Activated T-helper 2 cell treated with anti-CD3 and anti-CD28 coated beads, Interferon-gamma antibody, Interleukin-2, Interleukin-4, amounts not matched to agents 10 μg/mL and 5 μg/mL and 100 μg/mL, durations not matched to agents 14 hours and 24 hours and 36 hours (primary cell): ENCODE measurements around the gene CFAP74. TPM values are rescaled to one million over a fixed set of nuclear protein-coding genes. Genes with fewer than 3 reads are reported as not detected.

Source experiments
- DNase-seq: peaks from one replicate; pipeline ENCODE4 v3.0.0; 2021; ENCODE audit warnings: low spot score
- H3K27ac Mint-ChIP-seq: one replicate; pipeline ENCODE4 v1.8.0; 2021; ENCODE audit warnings: mixed read lengths
- H3K27me3 Mint-ChIP-seq: one replicate; pipeline ENCODE4 v1.8.0; 2021; ENCODE audit warnings: low read depth, mixed read lengths
- H3K36me3 Mint-ChIP-seq: one replicate; pipeline ENCODE4 v1.8.0; 2021; ENCODE audit warnings: low read depth, mixed read lengths
- H3K4me1 Mint-ChIP-seq: one replicate; pipeline ENCODE4 v1.8.0; 2021; ENCODE audit warnings: low read depth, mixed read lengths
- H3K4me3 Mint-ChIP-seq: one replicate; pipeline ENCODE4 v1.8.0; 2021; ENCODE audit warnings: low read depth, mild to moderate bottlenecking, moderate library complexity, mixed read lengths
- H3K9me3 Mint-ChIP-seq: one replicate; pipeline ENCODE4 v1.8.0; 2021; ENCODE audit warnings: mixed read lengths
- intact Hi-C: fragments of 100-400 bp; cut with micrococcal nuclease; formaldehyde crosslinking; loops from one replicate; pipeline ENCODE4 v1.15.1; 2023
- total RNA-seq: library from RNA; stranded (reverse); gene quantifications from 2 replicates; pipeline ENCODE4 v1.2.3, GENCODE V29; 2022

Gene CFAP74
- total RNA-seq, 1 donor from 2014 or later = not detected

GRCh38 chr1:2046174-2046917, 42.8 kb upstream of the CFAP74 start:
- Mint-ChIP-seq H3K4me1 (peaks cover 10% of the 10 kb centered on the region), H3K27ac (no peak overlapping the region), H3K9me3 (no peaks in the 10 kb centered on the region), H3K36me3 (no peaks in the 10 kb centered on the region), H3K4me3 (no peak overlapping the region), H3K27me3 (peaks cover 29% of the 10 kb centered on the region)
- intact Hi-C loops = loop anchor here (5.0 kb wide), 1 partner anchor 104 kb away; no protein-coding TSS in a partner anchor
- DNase-seq = peak; percentile 28

- Mint-ChIP-seq H3K27me3 (peaks cover 29% of the 10 kb centered on the region), H3K36me3 (no peaks in the 10 kb centered on the region), H3K4me1 (peaks cover 10% of the 10 kb centered on the region), H3K9me3 (no peaks in the 10 kb centered on the region), H3K27ac (no peak overlapping the region), H3K4me3 (no peak overlapping the region)
- intact Hi-C loops = loop anchor here (2.0 to 5.0 kb wide), 2 partner anchors 85 to 103 kb away; no protein-coding TSS in a partner anchor
- no peak for DNase-seq
These were observed 42.0 kb upstream of the CFAP74 start for GRCh38 chr1:2045468-2046173.

- Mint-ChIP-seq H3K4me1 (peaks cover 10% of the 10 kb centered on the region), H3K4me3 (no peak overlapping the region), H3K9me3 (no peaks in the 10 kb centered on the region), H3K27ac (no peak overlapping the region), H3K27me3 (peaks cover 29% of the 10 kb centered on the region), H3K36me3 (no peaks in the 10 kb centered on the region)
- DNase-seq = peak; percentile 61
- intact Hi-C loops = loop anchor here (2.0 to 5.0 kb wide), 2 partner anchors 84 to 102 kb away; no protein-coding TSS in a partner anchor
These were observed 41.1 kb upstream of the CFAP74 start for GRCh38 chr1:2044510-2045319.

- Mint-ChIP-seq H3K27ac (no peak overlapping the region), H3K9me3 (no peaks in the 10 kb centered on the region), H3K36me3 (no peaks in the 10 kb centered on the region), H3K27me3 (peaks cover 21% of the 10 kb centered on the region), H3K4me3 (no peak overlapping the region), H3K4me1 (peaks cover 4% of the 10 kb centered on the region)
- intact Hi-C loops = loop anchor here (2.0 kb wide), 1 partner anchor 83 kb away; no protein-coding TSS in a partner anchor
- no peak for DNase-seq
These were observed 40.3 kb upstream of the CFAP74 start for GRCh38 chr1:2043886-2044285.

- intact Hi-C loops = no loop called here
- no peak overlapping the region for H3K4me3 Mint-ChIP-seq
These were observed 39.5 kb upstream of the CFAP74 start for GRCh38 chr1:2042830-2043773.

GRCh38 chr1:2041887-2042286, 38.3 kb upstream of the CFAP74 start:
- Mint-ChIP-seq H3K27me3 (peaks cover 10% of the 10 kb centered on the region), H3K4me3 (no peak overlapping the region), H3K4me1 (peaks cover 4% of the 10 kb centered on the region), H3K36me3 (no peaks in the 10 kb centered on the region), H3K9me3 (no peaks in the 10 kb centered on the region), H3K27ac (no peak overlapping the region)
- no peak for DNase-seq
- intact Hi-C loops = no loop called here

More at GRCh38 chr1:2042830-2043773, 39.5 kb upstream of the CFAP74 start:
- H3K9me3 Mint-ChIP-seq = no peaks in the 10 kb centered on the region
- H3K27ac Mint-ChIP-seq = no peak overlapping the region
- H3K27me3 Mint-ChIP-seq = peaks cover 13% of the 10 kb centered on the region
- DNase-seq = no peak
- H3K36me3 Mint-ChIP-seq = no peaks in the 10 kb centered on the region
- H3K4me1 Mint-ChIP-seq = peaks cover 4% of the 10 kb centered on the region

GRCh38 chr1:2041305-2041704, 37.7 kb upstream of the CFAP74 start:
- Mint-ChIP-seq H3K36me3 (no peaks in the 10 kb centered on the region), H3K27ac (no peak overlapping the region), H3K4me3 (no peak overlapping the region), H3K27me3 (peaks cover 10% of the 10 kb centered on the region), H3K9me3 (no peaks in the 10 kb centered on the region), H3K4me1 (peaks cover 4% of the 10 kb centered on the region)
- DNase-seq = no peak
- intact Hi-C loops = no loop called here

GRCh38 chr1:2039251-2039650, 35.7 kb upstream of the CFAP74 start:
- no peak overlapping the region for H3K27ac Mint-ChIP-seq
- no peak for DNase-seq
- H3K27me3 Mint-ChIP-seq = peaks cover 4% of the 10 kb centered on the region
- no peaks in the 10 kb centered on the region for H3K9me3 Mint-ChIP-seq
- no peak overlapping the region for H3K4me3 Mint-ChIP-seq
- H3K4me1 Mint-ChIP-seq = no peaks in the 10 kb centered on the region
- intact Hi-C loops = no loop called here
- no peaks in the 10 kb centered on the region for H3K36me3 Mint-ChIP-seq

- H3K27ac Mint-ChIP-seq = no peak overlapping the region
- no peak overlapping the region for H3K4me3 Mint-ChIP-seq
- no peaks in the 10 kb centered on the region for H3K4me1 Mint-ChIP-seq
- no peak for DNase-seq
- intact Hi-C loops = no loop called here
- no peaks in the 10 kb centered on the region for H3K9me3 Mint-ChIP-seq
- no peaks in the 10 kb centered on the region for H3K27me3 Mint-ChIP-seq
- no peaks in the 10 kb centered on the region for H3K36me3 Mint-ChIP-seq
These were observed 34.6 kb upstream of the CFAP74 start for GRCh38 chr1:2038229-2038628.

GRCh38 chr1:2037314-2037979, 33.9 kb upstream of the CFAP74 start:
- DNase-seq = no peak
- Mint-ChIP-seq H3K27ac (no peak overlapping the region), H3K27me3 (no peaks in the 10 kb centered on the region), H3K4me1 (no peaks in the 10 kb centered on the region), H3K9me3 (no peaks in the 10 kb centered on the region), H3K36me3 (no peaks in the 10 kb centered on the region), H3K4me3 (no peak overlapping the region)
- intact Hi-C loops = no loop called here

- intact Hi-C loops = no loop called here
- H3K27me3 Mint-ChIP-seq = no peaks in the 10 kb centered on the region
- no peak overlapping the region for H3K27ac Mint-ChIP-seq
- no peaks in the 10 kb centered on the region for H3K36me3 Mint-ChIP-seq
- H3K4me3 Mint-ChIP-seq = no peak overlapping the region
- no peak for DNase-seq
- no peaks in the 10 kb centered on the region for H3K4me1 Mint-ChIP-seq
- H3K9me3 Mint-ChIP-seq = no peaks in the 10 kb centered on the region
These were observed 32.7 kb upstream of the CFAP74 start for GRCh38 chr1:2036287-2036686.
